A673 (cell line): ENCODE results near the gene RIBC1.

Source experiments
- CTCF ChIP-seq: fragments of 300-800, 200-600 bp; sonication (generic); conservative IDR thresholded peaks from 2 replicates; pipeline ENCODE4 v1.5.1; 2017; ENCODE audit warnings: low read depth, mild to moderate bottlenecking, antibody characterized with exemption, low read length, moderate library complexity, mixed read lengths
- EZH2 ChIP-seq: fragments of 200-600 bp; sonication (generic); IDR thresholded peaks from 2 replicates; pipeline ENCODE4 v1.6.1; 2017; ENCODE audit warnings: borderline replicate concordance, low read depth, mild to moderate bottlenecking, mixed read lengths, antibody characterized with exemption, low read length; ENCODE audit not compliant: poor library complexity, severe bottlenecking

GRCh38 chrX:53442322-53442631 lies 19.6 kb downstream of the RIBC1 start:
- TF ChIP-seq CTCF (no peak), EZH2 (no peak)
